Hematopoietic multipotent progenitor cell treated with erythropoietin and hydrocortisone succinate and interleukin-3 and kit ligand, for 6 days (in vitro differentiated cells): ENCODE results near the gene ACER3.
"Not testable (repeated sequence)": the region's sequence is repeated elsewhere in the genome, so short reads cannot be mapped to it uniquely, and the experiment has no call there.

Experiments
- DNase-seq: peaks from one replicate; pipeline ENCODE4 v3.0.0-alpha.2; 2015

The ACER3 gene

GRCh38 chr11:77042111-77042726, 181.5 kb downstream of the ACER3 start:
- no peak for DNase-seq

GRCh38 chr11:77044356-77044755, 183.6 kb downstream of the ACER3 start:
- no peak for DNase-seq

- DNase-seq: no peak
Measured at GRCh38 chr11:77044886-77045285, 184.2 kb downstream of the ACER3 start.

GRCh38 chr11:77046060-77046501, 185.4 kb downstream of the ACER3 start:
- peak; percentile 58 for DNase-seq

GRCh38 chr11:77047007-77047927, 186.5 kb downstream of the ACER3 start:
- DNase-seq: peak; percentile 98

GRCh38 chr11:77047928-77048446, 187.3 kb downstream of the ACER3 start:
- not testable (repeated sequence) for DNase-seq

- no peak for DNase-seq
Measured at GRCh38 chr11:77049026-77049425, 188.3 kb downstream of the ACER3 start.

GRCh38 chr11:77051511-77051910, 190.8 kb downstream of the ACER3 start:
- DNase-seq: no peak

GRCh38 chr11:77052518-77052917, 191.8 kb downstream of the ACER3 start:
- DNase-seq: no peak

- peak; percentile 44 for DNase-seq
Measured at GRCh38 chr11:77053217-77054015, 192.7 kb downstream of the ACER3 start.

- no peak for DNase-seq
Measured at GRCh38 chr11:77054084-77054483, 193.4 kb downstream of the ACER3 start.

GRCh38 chr11:77055101-77055561, 194.4 kb downstream of the ACER3 start:
- no peak for DNase-seq

GRCh38 chr11:77055913-77056312, 195.2 kb downstream of the ACER3 start:
- DNase-seq: no peak

- DNase-seq: no peak
Measured at GRCh38 chr11:77056814-77057402, 196.2 kb downstream of the ACER3 start.

GRCh38 chr11:77057938-77058474, 197.3 kb downstream of the ACER3 start:
- DNase-seq: no peak

- no peak for DNase-seq
Measured at GRCh38 chr11:77058900-77059299, 198.2 kb downstream of the ACER3 start.

GRCh38 chr11:77059806-77060205, 199.1 kb downstream of the ACER3 start:
- DNase-seq: no peak

GRCh38 chr11:77060234-77060633, 199.5 kb downstream of the ACER3 start:
- no peak for DNase-seq

GRCh38 chr11:77061258-77061657, 200.5 kb downstream of the ACER3 start:
- DNase-seq: not testable (repeated sequence)

GRCh38 chr11:77062924-77063323, 202.2 kb downstream of the ACER3 start:
- DNase-seq: no peak

- no peak for DNase-seq
Measured at GRCh38 chr11:77063407-77063806, 202.7 kb downstream of the ACER3 start.

GRCh38 chr11:77063861-77064260, 203.1 kb downstream of the ACER3 start:
- DNase-seq: no peak
